ENCODE measurements around the gene NSUN2. TPM values are rescaled to one million over a fixed set of nuclear protein-coding genes. Genes with fewer than 3 reads are reported as not detected.
"Not testable (repeated sequence)": the region's sequence is repeated elsewhere in the genome, so short reads cannot be mapped to it uniquely, and the experiment has no call there.

The NSUN2 gene
- total and polyA plus RNA-seq, 9 donors = 33.5 to 52.1 (median 39.3) TPM

GRCh38 chr5:6652025-6652424, 19.2 kb upstream of the NSUN2 start:
- H3K4me3 ChIP-seq = no peak overlapping the region
- no peaks in the 10 kb centered on the region for H3K36me3 ChIP-seq
- H3K27ac ChIP-seq = no peak overlapping the region
- DNase-seq = no peak
- intact Hi-C loops (cut with DNase I) = no loop called here
- no peaks in the 10 kb centered on the region for H3K27me3 ChIP-seq
- WGBS, 3 donors = 95 to 96% (median 95%) methylated on average over 6 of the region's 6 CpGs
- no peaks in the 10 kb centered on the region for H3K4me1 ChIP-seq (ENCODE audit: insufficient read depth)
- peaks cover 0 to 4% of the 10 kb centered on the region in 2 donors for H3K9me3 ChIP-seq
- TF ChIP-seq CTCF (IDR thresholded peaks at IDR 0.05) (no peak), POLR2A (IDR thresholded peaks at IDR 0.05) (no peak), EP300 (IDR thresholded peaks at IDR 0.05) (no peak)

- WGBS, 3 donors = 90 to 97% (median 95%) methylated on average over 9 of the region's 9 CpGs
- Histone ChIP-seq H3K4me3 (no peak overlapping the region), H3K36me3 (no peaks in the 10 kb centered on the region), H3K9me3 (no peaks in the 10 kb centered on the region), H3K4me1 (ENCODE audit: insufficient read depth) (no peaks in the 10 kb centered on the region), H3K27me3 (no peaks in the 10 kb centered on the region), H3K27ac (no peak overlapping the region)
- no peak for DNase-seq
- intact Hi-C loops (cut with DNase I) = loop anchor here in 1 of 4 donors (5.0 kb wide), 1 partner anchor 1507 kb away; the partner anchor contains the start of gene ADAMTS16
- TF ChIP-seq POLR2A (IDR thresholded peaks at IDR 0.05) (no peak), CTCF (IDR thresholded peaks at IDR 0.05) (no peak)
Observed at GRCh38 chr5:6649681-6650080, 16.8 kb upstream of the NSUN2 start.

GRCh38 chr5:6649186-6649585, 16.3 kb upstream of the NSUN2 start:
- intact Hi-C loops (cut with DNase I) = loop anchor here in 1 of 4 donors (5.0 kb wide), 1 partner anchor 1507 kb away; the partner anchor contains the start of gene ADAMTS16
- Histone ChIP-seq H3K4me1 (ENCODE audit: insufficient read depth) (no peaks in the 10 kb centered on the region), H3K4me3 (no peak overlapping the region), H3K27me3 (no peaks in the 10 kb centered on the region), H3K9me3 (no peaks in the 10 kb centered on the region), H3K27ac (no peak overlapping the region), H3K36me3 (no peaks in the 10 kb centered on the region)
- 78 to 84% (median 82%) methylated on average over 10 of the region's 10 CpGs for WGBS, 3 donors
- no peak for DNase-seq
- no peak for TF ChIP-seq POLR2A (IDR thresholded peaks at IDR 0.05)
- no peak for TF ChIP-seq CTCF (IDR thresholded peaks at IDR 0.05)
- TF ChIP-seq EP300 (IDR thresholded peaks at IDR 0.05) = no peak

- intact Hi-C loops (cut with DNase I) = loop anchor here in 1 of 4 donors (5.0 kb wide), 1 partner anchor 1503 kb away; the partner anchor contains the start of gene ADAMTS16
- not testable (repeated sequence) for H3K9me3 ChIP-seq; H3K27me3 ChIP-seq; DNase-seq; H3K4me3 ChIP-seq; H3K4me1 ChIP-seq (ENCODE audit: insufficient read depth); H3K36me3 ChIP-seq; H3K27ac ChIP-seq
- 92 to 98% (median 97%) methylated on average over 11 of the region's 11 CpGs for WGBS, 3 donors
Observed at GRCh38 chr5:6645571-6646362, 12.9 kb upstream of the NSUN2 start.

- WGBS, 3 donors = 83 to 95% (median 91%) methylated on average over 6 of the region's 6 CpGs
- DNase-seq = no peak
- Histone ChIP-seq H3K27ac (no peak overlapping the region), H3K4me1 (ENCODE audit: insufficient read depth) (no peaks in the 10 kb centered on the region), H3K36me3 (no peaks in the 10 kb centered on the region), H3K9me3 (no peaks in the 10 kb centered on the region), H3K27me3 (no peaks in the 10 kb centered on the region), H3K4me3 (no peak overlapping the region)
- intact Hi-C loops (cut with DNase I) = loop anchor here in 1 of 4 donors (5.0 kb wide), 1 partner anchor 1503 kb away; the partner anchor contains the start of gene ADAMTS16
- no peak for TF ChIP-seq EP300 (IDR thresholded peaks at IDR 0.05)
- no peak for TF ChIP-seq CTCF (IDR thresholded peaks at IDR 0.05)
- no peak for TF ChIP-seq POLR2A (IDR thresholded peaks at IDR 0.05)
Observed at GRCh38 chr5:6644794-6645241, 12.0 kb upstream of the NSUN2 start.

Measured in ovary (tissue), 9 donors.